H1 (cell line): ENCODE data around the gene HSPA12A. TPM values are rescaled to one million over a fixed set of nuclear protein-coding genes. Genes with fewer than 3 reads are reported as not detected.

ENCODE experiments used
- CTCF ChIA-PET: fragments of 300-600 bp; sonication (Branson Sonifier 250); formaldehyde crosslinking; loops from one replicate; lab custom pipeline; 2021; ENCODE audit not compliant: partially characterized antibody; lab: Charles Lee
- POLR2A ChIA-PET: fragments of 300-600 bp; sonication (Branson Sonifier 250); formaldehyde crosslinking; loops from one replicate; lab custom pipeline; 2021; ENCODE audit warnings: inconsistent platforms; ENCODE audit not compliant: partially characterized antibody; lab: Charles Lee
- DNase-seq, 2 experiments: peaks; one replicate each; pipeline versions ENCODE4 v3.0.0 to v3.0.0-alpha.2; 2010 to 2022; ENCODE audit warnings: low spot score in 2 of 2, low read depth in 1 of 2, mixed read lengths in 1 of 2
- FAIRE-seq: peaks from 2 replicates; lab custom pipeline; 2011; peaks lifted over from hg19 to GRCh38; lab: Jason Lieb, UNC
- H2AFZ ChIP-seq: 2 replicates; pipeline ENCODE4 v1.8.1; 2012; ENCODE audit warnings: low read length, inconsistent platforms
- H2AK5ac ChIP-seq: 2 replicates; pipeline ENCODE4 v1.6.1; 2013; ENCODE audit warnings: low read depth, low read length
- H2BK120ac ChIP-seq: replicated peaks from 2 replicates; pipeline ENCODE3; 2013; ENCODE audit warnings: low read depth, low read length, inconsistent platforms
- H2BK12ac ChIP-seq: 2 replicates; pipeline ENCODE4 v1.6.1; 2013; ENCODE audit warnings: low read depth, low read length
- H2BK15ac ChIP-seq: 2 replicates; pipeline ENCODE4 v1.6.1; 2013; ENCODE audit warnings: low read length
- H2BK20ac ChIP-seq: 2 replicates; pipeline ENCODE4 v1.6.1; 2013; ENCODE audit warnings: low read length
- H2BK5ac ChIP-seq: 2 replicates; pipeline ENCODE4 v1.6.1; 2013; ENCODE audit warnings: low read depth, low read length
- H3K14ac ChIP-seq: 2 replicates; pipeline ENCODE4 v1.6.1; 2013; ENCODE audit warnings: inconsistent platforms; ENCODE audit not compliant: insufficient read length
- H3K18ac ChIP-seq: 2 replicates; pipeline ENCODE4 v1.6.1; 2013; ENCODE audit warnings: low read length; ENCODE audit errors: extremely low read depth
- H3K23ac ChIP-seq: 2 replicates; pipeline ENCODE4 v1.6.1; 2013; ENCODE audit warnings: inconsistent platforms; ENCODE audit not compliant: insufficient read length
- H3K23me2 ChIP-seq: 2 replicates; pipeline ENCODE4 v1.6.1; 2013; ENCODE audit warnings: low read depth, low read length
- H3K27ac ChIP-seq: 2 replicates; pipeline ENCODE4 v1.6.1; 2011; ENCODE audit warnings: low read depth, low read length, inconsistent platforms
- H3K27me3 ChIP-seq, 4 experiments: replicated peaks in 1 of 4; 1 replicate in 1 of 4; 2 replicates in 3 of 4; pipeline versions ENCODE4 v1.6.1 to v1.8.1; 2011 to 2013; ENCODE audit warnings: low read length in 3 of 4, mild to moderate bottlenecking in 3 of 4, inconsistent platforms in 2 of 4, mixed read lengths in 2 of 4, moderate library complexity in 1 of 4; ENCODE audit not compliant: control insufficient read depth in 3 of 4, insufficient read depth in 3 of 4; ENCODE audit errors: extremely low read depth in 1 of 4
- H3K36me3 ChIP-seq, 4 experiments: 2 replicates each; pipeline versions ENCODE4 v1.6.1 to v1.8.1; 2011 to 2013; ENCODE audit warnings: mild to moderate bottlenecking in 4 of 4, low read length in 3 of 4, moderate library complexity in 2 of 4, control low read depth in 1 of 4, inconsistent platforms in 1 of 4; ENCODE audit not compliant: insufficient read depth in 4 of 4, control insufficient read depth in 2 of 4
- H3K4ac ChIP-seq: replicated peaks from 2 replicates; pipeline ENCODE3; 2013; ENCODE audit warnings: low read length, low read depth, mixed read lengths, inconsistent platforms; ENCODE audit not compliant: insufficient read length
- H3K4me1 ChIP-seq, 4 experiments: replicated peaks in 1 of 4; 1 replicate in 1 of 4; 2 replicates in 3 of 4; pipeline versions ENCODE4 v1.6.1 to v1.8.1; 2011 to 2013; ENCODE audit warnings: low read length in 3 of 4, inconsistent platforms in 2 of 4, mixed read lengths in 1 of 4; ENCODE audit not compliant: insufficient read depth in 4 of 4, control insufficient read depth in 3 of 4
- H3K4me2 ChIP-seq, 2 experiments: 2 replicates each; pipeline versions ENCODE4 v1.6.1 to v1.8.1; 2011 to 2013; ENCODE audit warnings: low read depth in 2 of 2, low read length in 2 of 2, control low read depth in 1 of 2, inconsistent platforms in 1 of 2, mild to moderate bottlenecking in 1 of 2; ENCODE audit not compliant: insufficient read depth in 1 of 2
- H3K4me3 ChIP-seq, 4 experiments: fragments of 200-600, 300-600 bp in 1 of 4; sonication (generic), shearing (Covaris generic), sonication (Bioruptor Twin) in 1 of 4; 2 replicates each; pipeline versions ENCODE4 v1.5.1 to v1.8.1; 2011 to 2016; ENCODE audit warnings: low read length in 4 of 4, low read depth in 3 of 4, control low read depth in 2 of 4, inconsistent platforms in 2 of 4, mild to moderate bottlenecking in 2 of 4, mixed read lengths in 1 of 4, moderate library complexity in 1 of 4; ENCODE audit not compliant: insufficient read depth in 2 of 4; ENCODE audit errors: extremely low read depth in 1 of 4
- H3K56ac ChIP-seq: replicated peaks from 2 replicates; pipeline ENCODE3; 2013; ENCODE audit warnings: low read depth, mild to moderate bottlenecking, mixed read lengths, low read length, inconsistent platforms; ENCODE audit not compliant: insufficient read length
- H3K79me1 ChIP-seq: 2 replicates; pipeline ENCODE4 v1.6.1; 2013; ENCODE audit warnings: low read depth, low read length, control low read depth
- H3K79me2 ChIP-seq, 2 experiments: 2 replicates each; pipeline versions ENCODE4 v1.6.1 to v1.8.1; 2012 to 2013; ENCODE audit warnings: low read length in 2 of 2, mild to moderate bottlenecking in 2 of 2, inconsistent platforms in 1 of 2; ENCODE audit not compliant: insufficient read depth in 2 of 2, control insufficient read depth in 1 of 2
- H3K9ac ChIP-seq, 4 experiments: replicated peaks in 1 of 4; 1 replicate in 1 of 4; 2 replicates in 3 of 4; pipeline versions ENCODE4 v1.6.1 to v1.8.1; 2011 to 2013; ENCODE audit warnings: low read depth in 3 of 4, low read length in 3 of 4, control low read depth in 2 of 4, mild to moderate bottlenecking in 2 of 4, moderate library complexity in 2 of 4, inconsistent platforms in 1 of 4; ENCODE audit errors: extremely low read depth in 1 of 4
- H3K9me3 ChIP-seq, 2 experiments: 2 replicates each; pipeline versions ENCODE4 v1.6.1 to v1.8.1; 2012 to 2013; ENCODE audit warnings: mild to moderate bottlenecking in 2 of 2, moderate library complexity in 2 of 2, control low read depth in 1 of 2, inconsistent platforms in 1 of 2, low read depth in 1 of 2, low read length in 1 of 2, mixed read lengths in 1 of 2; ENCODE audit not compliant: insufficient read depth in 2 of 2
- H4K20me1 ChIP-seq, 2 experiments: replicated peaks in 1 of 2; 2 replicates each; pipeline versions ENCODE3 to v1.8.1; 2011 to 2013; ENCODE audit warnings: inconsistent platforms in 2 of 2, low read length in 2 of 2, mild to moderate bottlenecking in 1 of 2; ENCODE audit not compliant: insufficient read depth in 2 of 2, control insufficient read depth in 1 of 2
- H4K5ac ChIP-seq: 2 replicates; pipeline ENCODE4 v1.6.1; 2013; ENCODE audit warnings: low read length, low read depth, mixed read lengths, inconsistent platforms; ENCODE audit not compliant: insufficient read length
- H4K8ac ChIP-seq: 2 replicates; pipeline ENCODE4 v1.8.0; 2013; ENCODE audit warnings: mild to moderate bottlenecking, moderate library complexity, low read length, inconsistent platforms; ENCODE audit not compliant: insufficient read depth; ENCODE audit errors: extremely low read depth
- H4K91ac ChIP-seq: replicated peaks from 2 replicates; pipeline ENCODE3; 2013; ENCODE audit warnings: low read length, mixed read lengths, inconsistent platforms; ENCODE audit not compliant: insufficient read length
- ASH2L ChIP-seq: fragments of 200-600, 300-600 bp; sonication (generic); IDR thresholded peaks from one replicate; pipeline ENCODE4 v1.7.1; 2017; ENCODE audit warnings: low read length
- BCL11A ChIP-seq, 2 experiments: IDR thresholded peaks; one replicate each; pipeline ENCODE4 v1.6.1; 2011; ENCODE audit warnings: low read depth in 2 of 2, low read length in 2 of 2, mild to moderate bottlenecking in 2 of 2
- CTBP2 ChIP-seq: IDR thresholded peaks from 2 replicates; pipeline ENCODE4 v1.7.0; 2011; ENCODE audit warnings: borderline replicate concordance, mild to moderate bottlenecking, moderate library complexity, mixed read lengths, low read length; ENCODE audit not compliant: insufficient read depth, insufficient read length
- EP300 ChIP-seq, 2 experiments: IDR thresholded peaks; 1 replicate in 1 of 2; 2 replicates in 1 of 2; pipeline ENCODE4 v1.6.1; 2011 to 2012; ENCODE audit warnings: low read depth in 2 of 2, low read length in 2 of 2, mild to moderate bottlenecking in 2 of 2, borderline replicate concordance in 1 of 2, inconsistent platforms in 1 of 2, moderate library complexity in 1 of 2
- FOSL1 ChIP-seq: IDR thresholded peaks from 2 replicates; pipeline ENCODE4 v1.6.1; 2011; ENCODE audit warnings: mild to moderate bottlenecking, low read depth, low read length, moderate library complexity; ENCODE audit not compliant: insufficient read depth
- HDAC6 ChIP-seq: IDR thresholded peaks from one replicate; pipeline ENCODE4 v1.7.1; 2012; ENCODE audit warnings: low read depth, mild to moderate bottlenecking, inconsistent platforms, low read length, moderate library complexity
- KDM4A ChIP-seq: IDR thresholded peaks from one replicate; pipeline ENCODE4 v1.7.1; 2012; ENCODE audit warnings: low read depth, mild to moderate bottlenecking, moderate library complexity, low read length, inconsistent platforms; ENCODE audit not compliant: severe bottlenecking
- NRF1 ChIP-seq: IDR thresholded peaks from 2 replicates; pipeline ENCODE4 v1.6.1; 2011; ENCODE audit warnings: mild to moderate bottlenecking, low read depth, low read length, improper control_type of control experiment
- RFX5 ChIP-seq: IDR thresholded peaks from 2 replicates; pipeline ENCODE4 v1.6.1; 2011; ENCODE audit warnings: low read depth, low read length, improper control_type of control experiment, borderline replicate concordance
- RNF2 ChIP-seq: fragments of 200-900, 300-1000 bp; sonication (generic); IDR thresholded peaks from 2 replicates; pipeline ENCODE4 v1.7.1; 2016; ENCODE audit warnings: borderline replicate concordance, low read depth, mild to moderate bottlenecking, antibody characterized with exemption, low read length; ENCODE audit not compliant: poor library complexity, severe bottlenecking; ENCODE audit errors: missing control alignments
- SIRT6 ChIP-seq: IDR thresholded peaks from one replicate; pipeline ENCODE4 v1.7.1; 2012; ENCODE audit warnings: low read length, inconsistent platforms
- TBP ChIP-seq: IDR thresholded peaks from 2 replicates; pipeline ENCODE4 v1.6.1; 2011; ENCODE audit warnings: low read depth, low read length, improper control_type of control experiment
- TCF12 ChIP-seq: IDR thresholded peaks from 2 replicates; pipeline ENCODE4 v1.6.1; 2011; ENCODE audit warnings: low read depth, mild to moderate bottlenecking, low read length
- ZNF274 ChIP-seq: IDR thresholded peaks from 2 replicates; pipeline ENCODE4 v1.7.0; 2012; ENCODE audit warnings: low read length, borderline replicate concordance; ENCODE audit errors: extremely low read depth
- WGBS, 2 experiments: shearing (Covaris generic) in 1 of 2; methylation state at CpG; one replicate each; pipeline versions ENCODE4 v1.1.6 to v1.1.7; 2013 to 2015; ENCODE audit warnings: low lambda C conversion rate in 2 of 2, mixed read lengths in 2 of 2, inconsistent platforms in 1 of 2, low coverage in 1 of 2, missing lambda C conversion rate in 1 of 2; ENCODE audit not compliant: insufficient replicate concordance in 2 of 2, insufficient coverage in 1 of 2, insufficient read length in 1 of 2; ENCODE audit errors: extremely low coverage in 1 of 2, missing lambda C conversion rate in 1 of 2; 5-methylcytosine and 5-hydroxymethylcytosine counted together
- polyA plus RNA-seq, 7 experiments: library from polyadenylated mRNA; depleted of rRNA in 3 of 7; stranded (reverse) in 5 of 7; unstranded in 2 of 7; fragments of >200 nt in 5 of 7; fragments of 200-250 nt in 2 of 7; gene quantifications; 1 replicate in 5 of 7; 2 replicates in 1 of 7; 4 replicates in 1 of 7; pipeline versions ENCODE4 v1.2.1 to v1.2.3, GENCODE V29; 2011 to 2013; ENCODE audit warnings: missing spikeins in 2 of 7, mixed read lengths in 2 of 7
- total RNA-seq: library from RNA; stranded (reverse); fragmentation: NEBNext Ultra II Directional; extraction: Animal tissue kit (Norgen Biotek cat#: 25700); gene quantifications from 2 replicates; pipeline ENCODE4 v1.2.1, GENCODE V29; 2021

Gene HSPA12A
- total and polyA plus RNA-seq, 2 of the 8 experiments (the other 6 are each of a cell fraction or from before 2014, with no cell fraction given) = 3.1 to 6.9 TPM

GRCh38 chr10:116719804-116720203, 22.6 kb downstream of the HSPA12A start:
- Histone ChIP-seq H2BK120ac (no peak overlapping the region), H3K4me1 (peaks cover 0 to 2% (median 0%) of the 10 kb centered on the region in 4 experiments; a peak in 1 of 7 replicates), H3K27me3 (no peaks in the 10 kb centered on the region), H3K79me1 (no peaks in the 10 kb centered on the region), H3K23me2 (no peaks in the 10 kb centered on the region), H4K20me1 (no peaks in the 10 kb centered on the region), H3K56ac (no peak overlapping the region), H3K18ac (no peak overlapping the region), H3K14ac (no peak overlapping the region), H3K79me2 (no peaks in the 10 kb centered on the region), H2AFZ (no peak overlapping the region), H4K8ac (no peak overlapping the region), H2BK20ac (no peak overlapping the region), H4K5ac (no peak overlapping the region), H2BK12ac (no peak overlapping the region), H4K91ac (no peak overlapping the region), H3K36me3 (no peaks in the 10 kb centered on the region), H3K4me2 (no peak overlapping the region), H3K4me3 (no peak overlapping the region), H2BK15ac (no peak overlapping the region; the same call in 1 of the 2 replicates), H3K4ac (no peak overlapping the region), H3K27ac (no peak overlapping the region), H3K23ac (no peak overlapping the region), H3K9me3 (no peaks in the 10 kb centered on the region), H3K9ac (no peak overlapping the region), H2AK5ac (no peak overlapping the region), H2BK5ac (no peak overlapping the region)
- WGBS, 2 experiments = 85% methylated on average over 1 of the region's 1 CpG; no CpG with 5 or more reads in 1 of the 2 experiments
- ChIA-PET POLR2A (no interaction called here), CTCF (interaction anchor here (0.6 to 2.4 kb wide), 8 partner anchors 11 to 694 kb away, joined by 3 to 6 read pairs (median 4); no protein-coding TSS in a partner anchor)
- FAIRE-seq (no peak), DNase-seq (no peak)
- TF ChIP-seq RNF2 (no peak), HDAC6 (no peak), EP300 (IDR thresholded peaks at IDR 0.05; ENCODE audit: borderline replicate concordance in 1 of 2, low read depth in 2 of 2, low read length in 2 of 2) (no peak), FOSL1 (no peak), NRF1 (no peak), TCF12 (no peak), RFX5 (no peak), SIRT6 (no peak), BCL11A (IDR thresholded peaks at IDR 0.05; ENCODE audit: low read depth in 2 of 2, low read length in 2 of 2) (no peak), TBP (no peak), ASH2L (no peak), ZNF274 (no peak), CTBP2 (no peak), KDM4A (no peak)
